GM12878 (cell line): ENCODE results near the gene SDF4. TPM values are rescaled to one million over a fixed set of nuclear protein-coding genes. Genes with fewer than 3 reads are reported as not detected.

Source experiments
- ATAC-seq: fragments of 200-7000 bp; cut with Tn5 transposase; 3 replicates; pipeline ENCODE4 v1.9.1; 2020; ENCODE audit warnings: mild to moderate bottlenecking, moderate library complexity
- BruUV-seq: library from RNA; stranded (reverse); fragments of 400-500 nt; replicated peaks from 2 replicates; lab custom pipeline; 2021; lab: Mats Ljungman, UMichigan
- CTCF ChIA-PET: fragments of 300-600 bp; sonication (Branson Sonifier 250); formaldehyde crosslinking; extraction: SDS; loops from one replicate; lab custom pipeline; 2021; ENCODE audit warnings: inconsistent platforms; lab: Yijun Ruan, JAX
- POLR2A ChIA-PET: fragments of 350-600 bp; formaldehyde crosslinking; extraction: SDS; loops from one replicate; lab custom pipeline; 2021; ENCODE audit warnings: inconsistent platforms; lab: Charles Lee
- RAD21 ChIA-PET: fragments of 300-600 bp; sonication (Branson Sonifier 250); formaldehyde crosslinking; loops from one replicate; lab custom pipeline; 2023; ENCODE audit warnings: antibody characterized with exemption; ENCODE audit not compliant: unreplicated experiment; lab: Charles Lee
- SMC1A ChIA-PET: fragments of 300-600 bp; sonication (Branson Sonifier 250); formaldehyde crosslinking; loops from one replicate; lab custom pipeline; 2023; ENCODE audit not compliant: unreplicated experiment, uncharacterized antibody; lab: Charles Lee
- DNase-seq: peaks from one replicate; pipeline ENCODE4 v3.0.0-alpha.2; 2011; ENCODE audit warnings: low read depth, low spot score
- FAIRE-seq: peaks from 3 replicates; lab custom pipeline; 2011; peaks lifted over from hg19 to GRCh38; lab: Jason Lieb, UNC
- H2AFZ ChIP-seq: 2 replicates; pipeline ENCODE4 v1.6.0; 2011; ENCODE audit warnings: low read depth, low read length, control low read depth; ENCODE audit not compliant: control insufficient read depth
- H3K27ac ChIP-seq: 2 replicates; pipeline ENCODE4 v1.5.1; 2011; ENCODE audit warnings: control low read depth; ENCODE audit not compliant: control insufficient read depth, insufficient read depth
- H3K27me3 ChIP-seq, 2 experiments: replicated peaks in 1 of 2; 2 replicates each; pipeline versions ENCODE4 v1.6.0 to v1.6.1; 2011; ENCODE audit warnings: low read length in 1 of 2; ENCODE audit not compliant: control insufficient read depth in 2 of 2, insufficient read depth in 2 of 2
- H3K36me3 ChIP-seq, 2 experiments: 2 replicates each; pipeline ENCODE4 v1.5.1; 2011; ENCODE audit warnings: low read length in 1 of 2; ENCODE audit not compliant: control insufficient read depth in 2 of 2, insufficient read depth in 2 of 2
- H3K4me1 ChIP-seq: 2 replicates; pipeline ENCODE4 v1.6.1; 2011; ENCODE audit warnings: mild to moderate bottlenecking, low read length, moderate library complexity, mixed read lengths; ENCODE audit not compliant: control insufficient read depth, insufficient read depth
- H3K4me2 ChIP-seq: 2 replicates; pipeline ENCODE4 v1.6.0; 2011; ENCODE audit warnings: control low read depth; ENCODE audit not compliant: control insufficient read depth, insufficient read depth
- H3K4me3 ChIP-seq: fragments of 200-600 bp; sonication (generic); 2 replicates; pipeline ENCODE4 v1.5.1; 2016
- H3K79me2 ChIP-seq: 2 replicates; pipeline ENCODE4 v1.6.0; 2011; ENCODE audit warnings: low read length; ENCODE audit not compliant: control insufficient read depth, insufficient read depth
- H3K9ac ChIP-seq: 2 replicates; pipeline ENCODE4 v1.8.0; 2011; ENCODE audit warnings: low read length, control low read depth, mixed read lengths; ENCODE audit not compliant: control insufficient read depth, insufficient read depth
- H3K9me3 ChIP-seq: replicated peaks from 3 replicates; pipeline ENCODE4 v1.5.1; 2011; ENCODE audit warnings: mild to moderate bottlenecking, low read length; ENCODE audit not compliant: control insufficient read depth, insufficient read depth
- H4K20me1 ChIP-seq: 2 replicates; pipeline ENCODE4 v1.6.0; 2011; ENCODE audit not compliant: control insufficient read depth, insufficient read depth
- FOXM1 ChIP-seq: IDR thresholded peaks from 2 replicates; pipeline ENCODE4 v1.6.1; 2012; ENCODE audit warnings: low read depth, mild to moderate bottlenecking, inconsistent platforms, low read length, moderate library complexity
- GATAD2B ChIP-seq: fragments of 450-650 bp; conservative IDR thresholded peaks from 2 replicates; pipeline ENCODE4 v1.6.1; 2017; ENCODE audit warnings: low read depth, mild to moderate bottlenecking, moderate library complexity
- IRF4 ChIP-seq: IDR thresholded peaks from 2 replicates; pipeline ENCODE4 v1.6.1; 2011; ENCODE audit warnings: low read depth, low read length
- KLF5 ChIP-seq: fragments of 450-650 bp; IDR thresholded peaks from 2 replicates; pipeline ENCODE4 v1.6.1; 2014; ENCODE audit warnings: mild to moderate bottlenecking; ENCODE audit not compliant: partially characterized antibody
- LARP7 ChIP-seq: fragments of 450-650 bp; IDR thresholded peaks from 2 replicates; pipeline ENCODE4 v1.6.1; 2017; ENCODE audit warnings: mild to moderate bottlenecking
- SIN3A ChIP-seq: IDR thresholded peaks from 2 replicates; pipeline ENCODE4 v1.6.1; 2012; ENCODE audit warnings: low read depth, low read length, improper control_type of control experiment
- SMC3 ChIP-seq: IDR thresholded peaks from 2 replicates; pipeline ENCODE4 v1.6.1; 2011; ENCODE audit warnings: low read length, improper control_type of control experiment, borderline replicate concordance
- SREBF1 ChIP-seq: IDR thresholded peaks from 2 replicates; pipeline ENCODE4 v1.6.1; 2012; ENCODE audit warnings: mild to moderate bottlenecking, low read length
- USF2 ChIP-seq: IDR thresholded peaks from 2 replicates; pipeline ENCODE4 v1.6.1; 2011; ENCODE audit warnings: low read depth, low read length, improper control_type of control experiment, borderline replicate concordance
- ZNF207 ChIP-seq: fragments of 450-650 bp; IDR thresholded peaks from 2 replicates; pipeline ENCODE4 v1.6.1; 2014; ENCODE audit warnings: antibody characterized with exemption, mild to moderate bottlenecking, borderline replicate concordance
- ZNF592 ChIP-seq: fragments of 450-650 bp; IDR thresholded peaks from 2 replicates; pipeline ENCODE4 v1.6.1; 2017; ENCODE audit warnings: mild to moderate bottlenecking, moderate library complexity
- WGBS: methylation state at CpG from one replicate; pipeline ENCODE4 v1.1.6; 2016; ENCODE audit warnings: low lambda C conversion rate; ENCODE audit not compliant: insufficient replicate concordance, insufficient coverage; ENCODE audit errors: missing lambda C conversion rate; 5-methylcytosine and 5-hydroxymethylcytosine counted together
- in situ Hi-C: fragments of 300-500 bp; cut with MboI; formaldehyde crosslinking; loops from 9 replicates; pipeline ENCODE4 v1.14.3; 2018; ENCODE audit warnings: mixed read lengths
- intact Hi-C: fragments of 100-400 bp; cut with micrococcal nuclease; formaldehyde crosslinking; loops from one replicate; pipeline ENCODE4 v1.14.2; 2022; ENCODE audit not compliant: unreplicated experiment
- polyA plus RNA-seq, 11 experiments: library from polyadenylated mRNA; depleted of rRNA in 4 of 11; unstranded in 6 of 11; stranded (reverse) in 5 of 11; fragments of >200 nt; fragmentation: Nextera tagmentation in 4 of 11; fragmentation: Illumina TruSeq in 1 of 11; extraction: Ambion mirVana in 4 of 11; extraction: Trizol in 1 of 11; gene quantifications; 1 replicate in 1 of 11; 2 replicates in 10 of 11; pipeline versions ENCODE4 v1.2.1 to v1.2.3, GENCODE V29; 2011 to 2016; ENCODE audit warnings: inconsistent platforms in 2 of 11, missing spikeins in 2 of 11, low read depth in 1 of 11
- total RNA-seq, 4 experiments: library from RNA; depleted of rRNA in 3 of 4; stranded (reverse); fragments of >200 nt in 3 of 4; fragmentation: Illumina TruSeq in 1 of 4; extraction: Trizol in 1 of 4; gene quantifications; 2 replicates each; pipeline versions ENCODE4 v1.2.1 to v1.2.3, GENCODE V29; 2013 to 2021
- TF ChIP-seq, protein P1 (sequence below): IDR thresholded peaks from 2 replicates; pipeline ENCODE4 v1.6.1; 2011; ENCODE audit warnings: mild to moderate bottlenecking, low read depth, low read length, moderate library complexity; ENCODE audit not compliant: insufficient replicate concordance

SDF4 gene
- total and polyA plus RNA-seq, 10 of the 15 experiments (the other 5 are each of a cell fraction or from before 2014, with no cell fraction given): 0.44 to 97.2 (median 40.2) TPM

GRCh38 chr1:1167841-1168450, 63.9 kb downstream of the SDF4 start:
- Histone ChIP-seq H3K4me1 (peaks cover 20% of the 10 kb centered on the region), H3K4me2 (no peak overlapping the region), H3K27ac (no peak overlapping the region), H3K4me3 (no peak overlapping the region), H3K27me3 (peaks cover 0 to 3% of the 10 kb centered on the region in 2 experiments; a peak in 3 of 4 replicates), H3K9me3 (no peaks in the 10 kb centered on the region), H3K79me2 (no peaks in the 10 kb centered on the region), H2AFZ (no peak overlapping the region), H4K20me1 (no peaks in the 10 kb centered on the region), H3K9ac (no peak overlapping the region), H3K36me3 (no peaks in the 10 kb centered on the region)
- ChIA-PET SMC1A (no interaction called here), CTCF (interaction anchor here (0.8 kb wide), 1 partner anchor 9 kb away, joined by 3 read pairs; no protein-coding TSS in a partner anchor), POLR2A (no interaction called here), RAD21 (no interaction called here)
- DNase-seq: no peak
- intact Hi-C loops (no loop called here), in situ Hi-C loops (no loop called here)
- no peak for TF ChIP-seq GATAD2B
- no peak for TF ChIP-seq USF2
- no peak for TF ChIP-seq FOXM1
- no peak for TF ChIP-seq SREBF1
- no peak for TF ChIP-seq SIN3A
- no peak for ATAC-seq
- BruUV-seq: no TSS peak
- FAIRE-seq: no peak
- 56% methylated on average over 24 of the region's 36 CpGs for WGBS

GRCh38 chr1:1167398-1167821, 64.4 kb downstream of the SDF4 start:
- CTCF ChIA-PET: no interaction called here
- Histone ChIP-seq H3K27me3 (peaks cover 0 to 3% of the 10 kb centered on the region in 2 experiments; a peak in 3 of 4 replicates), H3K4me3 (no peak overlapping the region), H3K4me1 (peaks cover 20% of the 10 kb centered on the region), H3K4me2 (no peak overlapping the region), H3K79me2 (no peaks in the 10 kb centered on the region), H3K36me3 (no peaks in the 10 kb centered on the region), H4K20me1 (no peaks in the 10 kb centered on the region), H3K9me3 (no peaks in the 10 kb centered on the region), H2AFZ (no peak overlapping the region), H3K9ac (no peak overlapping the region), H3K27ac (no peak overlapping the region)
- POLR2A ChIA-PET: no interaction called here
- DNase-seq (no peak), FAIRE-seq (no peak), ATAC-seq (no peak)
- SMC1A ChIA-PET: no interaction called here
- in situ Hi-C loops (no loop called here), intact Hi-C loops (no loop called here)
- BruUV-seq: no TSS peak
- RAD21 ChIA-PET: no interaction called here
- 27% methylated on average over 20 of the region's 20 CpGs for WGBS
- TF ChIP-seq ZNF207: no peak
- no peak for TF ChIP-seq KLF5
- no peak for TF ChIP-seq SMC3
- TF ChIP-seq GATAD2B: no peak
- no peak for TF ChIP-seq ZNF592
- no peak for TF ChIP-seq LARP7
- TF ChIP-seq IRF4: no peak
- TF ChIP-seq, protein P1, sequence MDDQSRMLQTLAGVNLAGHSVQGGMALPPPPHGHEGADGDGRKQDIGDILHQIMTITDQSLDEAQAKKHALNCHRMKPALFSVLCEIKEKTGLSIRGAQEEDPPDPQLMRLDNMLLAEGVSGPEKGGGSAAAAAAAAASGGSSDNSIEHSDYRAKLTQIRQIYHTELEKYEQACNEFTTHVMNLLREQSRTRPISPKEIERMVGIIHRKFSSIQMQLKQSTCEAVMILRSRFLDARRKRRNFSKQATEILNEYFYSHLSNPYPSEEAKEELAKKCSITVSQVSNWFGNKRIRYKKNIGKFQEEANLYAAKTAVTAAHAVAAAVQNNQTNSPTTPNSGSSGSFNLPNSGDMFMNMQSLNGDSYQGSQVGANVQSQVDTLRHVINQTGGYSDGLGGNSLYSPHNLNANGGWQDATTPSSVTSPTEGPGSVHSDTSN: no peak
